DMS153 (cell line): ENCODE data around the gene COPS9.

Source experiments
- DNase-seq: peaks from one replicate; lab custom pipeline; 2025; lab: John Stamatoyannopoulos, UW

Gene COPS9

DNA sequence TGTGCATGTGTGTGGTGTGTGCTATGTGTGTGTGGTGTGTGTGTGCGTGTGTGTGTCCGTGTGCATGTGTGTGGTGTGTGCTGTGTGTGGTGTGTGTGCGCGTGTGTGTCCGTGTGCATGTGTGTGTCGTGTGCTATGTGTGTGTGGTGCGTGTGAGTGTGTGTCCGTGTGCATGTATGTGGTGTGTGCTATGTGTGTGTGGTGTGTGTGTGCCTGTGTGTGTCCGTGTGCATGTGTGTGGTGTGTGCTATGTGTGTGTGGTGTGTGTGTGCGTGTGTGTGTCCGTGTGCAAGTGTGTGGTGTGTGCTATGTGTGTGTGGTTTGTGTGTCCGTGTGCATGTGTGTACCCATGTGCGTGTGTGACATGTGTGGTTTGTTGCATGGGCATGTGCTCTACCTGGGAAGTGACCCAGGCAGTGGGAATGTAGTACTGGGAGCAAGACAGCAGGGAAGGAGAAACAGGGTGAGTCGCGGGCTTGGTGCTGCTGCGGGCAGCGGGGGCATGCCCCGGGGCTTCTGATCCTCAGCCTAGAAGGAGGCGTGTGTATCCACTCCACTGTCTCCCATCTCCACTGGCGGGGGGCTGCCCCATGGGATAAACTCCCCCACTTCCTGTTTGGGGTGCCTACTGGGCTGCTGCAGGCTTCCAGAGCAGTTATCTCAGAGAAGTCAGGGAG, 11.9 kb upstream of the COPS9 start:
- no peak for DNase-seq

DNA sequence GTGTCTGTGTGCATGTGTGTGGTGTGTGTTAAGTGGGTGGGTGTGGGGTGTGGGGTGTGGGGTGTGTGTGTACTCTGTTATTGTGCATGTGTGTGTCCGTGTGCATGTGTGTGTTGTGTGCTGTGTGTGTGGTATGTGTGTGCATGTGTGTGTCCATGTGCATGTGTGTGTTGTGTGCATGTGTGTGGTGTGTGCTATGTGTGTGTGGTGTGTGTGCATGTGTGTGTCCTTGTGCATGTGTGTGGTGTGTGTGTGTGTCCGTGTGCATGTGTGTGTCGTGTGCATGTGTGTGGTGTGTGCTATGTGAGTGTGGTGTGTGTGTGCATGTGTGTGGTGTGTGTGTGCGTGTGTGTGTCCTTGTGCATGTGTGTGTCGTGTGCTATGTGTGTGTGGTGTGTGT, 11.3 kb upstream of the COPS9 start:
- DNase-seq = no peak

DNA sequence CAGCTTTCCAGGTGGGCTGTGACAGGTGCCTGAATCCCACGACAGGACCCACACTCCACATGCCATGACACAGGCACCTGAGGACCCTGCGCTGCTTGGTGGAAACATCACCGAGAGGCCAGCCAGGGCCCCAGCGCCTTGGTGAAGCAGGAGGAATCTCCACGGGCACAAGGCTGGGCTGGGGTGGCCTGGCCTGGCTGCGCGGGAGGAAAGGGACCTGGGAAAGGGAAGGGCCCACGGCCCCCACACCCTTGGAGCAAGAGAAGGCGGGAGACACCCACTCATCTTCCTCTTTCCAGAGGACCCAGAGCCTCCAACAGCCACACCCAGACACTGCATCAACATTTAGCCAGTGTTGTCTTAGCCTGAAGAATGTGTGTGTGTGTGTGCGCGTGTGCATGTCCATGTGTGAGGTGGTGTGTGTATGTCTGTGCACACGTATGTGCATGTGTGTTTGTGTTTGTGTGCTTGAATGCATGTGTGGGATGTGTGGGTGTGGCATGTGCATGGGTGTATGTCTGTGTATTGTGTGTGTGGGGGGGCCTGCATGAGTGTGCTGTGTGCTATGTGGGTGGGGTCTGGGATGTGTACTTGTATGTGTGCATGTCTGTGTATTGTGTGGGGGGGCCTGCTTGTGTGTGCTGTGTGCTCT, 10.6 kb upstream of the COPS9 start:
- DNase-seq = no peak

DNA sequence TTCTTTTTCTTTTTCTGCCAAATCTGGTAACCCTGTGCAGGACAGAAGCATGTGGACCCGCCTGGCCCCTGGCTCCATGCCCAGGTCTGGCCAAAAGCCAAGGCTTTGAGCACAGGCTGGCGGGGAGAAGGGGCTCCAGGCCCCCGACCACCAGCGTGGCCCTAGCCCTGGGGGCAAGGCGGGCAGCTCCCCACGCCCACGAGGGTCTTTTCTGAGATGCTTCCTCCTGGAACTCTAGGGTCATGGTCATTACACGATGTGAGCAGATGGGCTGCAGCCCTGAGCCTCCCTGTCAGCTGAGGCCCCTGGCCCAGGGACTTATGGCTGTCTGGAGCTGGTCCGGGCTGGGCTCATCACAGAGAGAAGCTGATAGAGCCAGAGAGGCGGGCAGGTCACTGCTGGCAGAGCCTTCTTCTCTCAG, 10.0 kb upstream of the COPS9 start:
- DNase-seq = no peak

DNA sequence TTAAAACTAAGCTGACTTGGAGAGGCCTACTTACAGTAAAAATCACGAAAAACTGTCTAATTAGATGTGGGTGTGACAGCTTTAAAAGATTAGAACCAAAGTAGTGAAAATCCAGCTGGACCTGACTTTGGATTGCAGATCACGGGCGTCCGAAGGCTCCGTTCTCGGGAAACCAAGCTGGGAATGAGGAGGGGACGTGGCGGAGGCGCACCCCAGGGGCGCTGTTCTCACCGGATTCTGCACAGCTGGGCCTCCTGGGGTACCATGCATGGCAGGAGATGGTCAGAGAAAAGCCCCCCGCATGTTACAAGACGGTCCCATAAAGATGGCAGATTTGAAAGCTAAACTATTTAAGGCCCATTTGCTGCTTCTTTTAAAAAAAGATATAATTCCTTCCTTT, 9.4 kb upstream of the COPS9 start:
- DNase-seq = no peak

DNA sequence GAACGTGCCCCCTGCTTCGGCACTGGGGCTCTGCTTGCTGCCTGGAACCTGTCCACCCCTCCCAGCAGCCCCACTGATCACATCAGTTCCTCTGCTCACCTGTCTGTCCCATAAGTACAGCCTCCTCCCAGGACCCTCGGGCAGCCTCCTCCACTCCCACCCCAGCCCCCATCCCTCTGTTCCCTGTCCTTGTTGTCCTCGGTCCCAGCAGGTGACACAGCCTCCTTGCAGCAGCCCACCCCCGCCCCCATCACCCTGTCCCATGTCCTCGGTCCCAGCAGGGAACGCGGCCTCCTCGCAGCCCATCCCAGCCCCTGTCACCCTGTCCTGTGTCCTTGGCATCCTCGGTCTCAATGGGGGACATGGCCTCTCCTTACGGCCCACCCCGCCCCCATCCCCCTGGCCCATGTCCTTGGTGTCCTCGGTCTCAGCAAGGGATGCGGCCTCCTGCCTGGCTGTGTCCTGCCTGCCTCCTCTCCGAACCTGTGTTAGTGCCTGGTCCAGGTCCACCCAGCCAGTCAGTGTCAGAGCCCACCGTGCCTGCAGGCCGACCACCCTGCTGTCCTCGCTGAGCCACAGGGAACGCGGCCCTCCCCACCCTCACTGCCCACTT, 8.7 kb upstream of the COPS9 start:
- DNase-seq = no peak

DNA sequence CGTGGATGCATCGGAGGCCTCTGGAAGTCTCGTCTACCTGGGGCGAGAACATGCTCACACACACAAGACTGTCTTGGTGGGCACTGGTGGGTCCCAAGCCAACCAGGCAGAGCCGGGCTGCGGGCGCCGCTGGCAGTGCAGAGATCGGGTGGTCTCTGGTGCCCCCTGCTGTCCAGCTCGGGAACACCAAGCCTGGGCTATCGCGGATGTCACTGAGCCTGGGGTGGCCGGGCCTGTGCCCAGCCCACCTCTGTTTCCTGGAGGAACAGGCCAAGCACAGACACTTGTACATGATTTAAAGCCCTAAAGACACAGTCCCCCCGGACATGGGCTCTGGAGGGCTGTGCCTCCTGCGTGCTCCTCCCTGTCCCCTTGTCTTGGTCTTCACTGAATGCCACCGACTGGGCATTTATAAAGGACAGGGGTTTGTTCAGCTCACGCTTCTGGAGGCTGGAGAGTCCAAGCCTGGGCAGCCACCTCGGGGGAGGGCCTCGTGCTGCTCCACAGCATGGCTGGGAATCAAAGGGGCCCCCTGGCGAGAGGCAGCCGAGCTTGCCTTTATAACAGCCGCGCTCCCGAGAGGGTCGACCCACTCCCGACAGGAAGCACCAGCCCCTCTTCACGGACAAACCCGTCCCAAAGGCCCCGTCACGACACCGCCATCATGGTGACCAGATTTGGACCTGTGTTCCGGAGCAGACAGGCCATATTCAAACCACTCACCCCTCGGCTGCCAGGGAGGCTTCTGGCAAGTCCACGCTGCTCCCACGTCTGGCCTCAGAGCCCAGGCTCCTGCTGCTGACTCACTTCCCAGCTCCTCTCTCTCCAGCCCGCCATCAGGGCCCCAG, 7.9 kb upstream of the COPS9 start:
- no peak for DNase-seq

DNA sequence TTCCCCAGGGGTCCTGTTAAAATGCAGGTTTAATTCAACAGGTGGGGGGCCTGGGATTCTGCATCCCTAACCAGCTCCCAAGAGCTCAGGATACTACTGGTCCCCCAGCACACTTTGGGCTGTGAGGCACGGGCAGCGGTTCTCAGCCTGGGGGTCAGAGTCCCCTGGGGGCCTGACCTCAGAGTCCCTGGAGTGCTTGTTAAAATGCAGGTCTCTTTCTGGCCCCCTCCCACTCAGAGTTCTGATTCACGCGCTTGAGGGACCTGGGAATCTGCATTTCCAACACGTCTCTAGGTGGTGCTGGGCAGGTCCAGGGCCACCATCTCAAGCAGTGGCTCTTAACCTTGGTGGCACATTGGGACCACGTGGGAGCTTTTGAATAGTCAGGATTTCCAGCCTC, 7.2 kb upstream of the COPS9 start:
- no peak for DNase-seq

DNA sequence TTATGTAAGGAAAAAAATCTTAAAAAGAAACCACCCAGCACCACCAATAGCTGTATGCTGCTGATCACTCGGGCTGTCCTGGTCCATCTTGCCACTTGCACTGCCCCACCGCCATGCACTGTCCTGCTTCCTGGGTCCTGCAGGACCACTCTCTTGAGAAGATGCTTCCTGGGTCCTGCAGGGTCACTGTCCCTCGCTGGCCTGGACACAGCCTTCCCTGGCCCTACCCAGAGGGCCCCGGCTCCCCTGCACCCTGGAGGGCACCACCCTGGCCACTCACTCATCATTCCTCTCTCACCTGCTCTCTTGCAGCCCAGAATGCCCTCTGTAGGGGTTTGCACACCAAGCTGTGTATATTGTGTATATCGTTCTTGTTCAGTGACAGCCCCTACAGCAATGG, 6.8 kb upstream of the COPS9 start:
- DNase-seq = no peak

DNA sequence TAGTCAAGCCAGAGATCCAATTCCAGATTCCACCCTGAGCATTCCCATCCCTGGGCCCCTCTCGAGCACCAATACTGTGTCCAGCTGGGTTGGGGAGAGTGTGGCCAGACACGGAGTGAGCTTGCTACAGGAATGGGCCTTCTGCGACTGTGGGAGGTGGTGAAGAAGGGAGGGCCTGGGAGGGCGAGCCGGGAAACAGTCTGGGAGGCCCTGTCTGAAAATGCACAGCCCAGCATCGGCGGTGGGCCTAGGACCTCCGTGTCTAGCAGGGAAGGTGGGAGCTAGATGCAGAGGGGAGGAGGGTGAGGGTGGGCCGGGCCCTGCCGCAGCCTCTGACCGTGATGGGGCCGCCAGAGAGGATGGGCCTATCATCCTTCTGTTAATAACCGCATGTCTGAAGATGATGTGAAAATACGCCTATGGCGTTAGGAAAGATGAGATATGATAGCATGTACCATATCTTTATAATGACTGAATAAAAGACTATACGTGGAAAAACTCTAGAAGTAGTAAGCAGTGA, 6.2 kb upstream of the COPS9 start:
- no peak for DNase-seq

DNA sequence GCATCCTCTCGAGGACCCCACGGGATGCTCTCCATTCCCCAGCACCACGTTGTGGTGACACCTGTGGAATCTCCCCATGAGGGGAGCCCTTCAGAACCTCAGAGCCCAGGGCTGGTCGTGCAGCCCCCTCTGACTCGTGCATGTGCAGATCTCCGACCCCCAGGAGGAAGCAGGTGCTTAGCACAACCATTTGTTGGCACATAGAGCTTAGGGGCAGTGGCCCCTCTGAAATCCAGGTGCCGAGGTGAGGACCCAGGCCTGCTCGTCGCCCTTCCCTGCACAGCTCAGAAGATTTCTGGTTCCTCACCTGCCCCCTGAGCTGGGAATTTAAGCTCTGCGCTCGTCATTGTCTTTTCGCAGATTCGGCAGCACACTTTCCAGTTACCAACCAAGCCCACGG, 5.6 kb upstream of the COPS9 start:
- DNase-seq = no peak

DNA sequence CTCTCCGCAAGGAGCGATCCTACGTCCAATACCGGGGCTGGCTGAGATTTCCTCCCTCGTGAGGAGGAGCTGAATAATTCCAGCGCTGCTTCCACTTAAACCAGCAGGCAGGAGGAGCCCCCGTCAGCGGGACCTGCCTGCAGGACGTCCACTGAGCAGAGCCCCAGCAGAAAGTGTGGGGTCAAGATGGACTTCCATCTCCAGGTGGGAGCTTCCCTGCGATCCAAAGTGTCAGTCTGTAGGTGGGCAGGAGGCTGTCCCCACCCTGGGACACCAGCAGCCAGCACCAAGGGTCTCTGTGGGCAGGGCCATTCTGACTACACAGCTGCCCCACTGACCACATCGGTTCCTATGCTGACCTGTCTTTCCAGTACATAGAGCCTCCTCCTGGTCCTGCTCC, 4.8 kb upstream of the COPS9 start:
- DNase-seq = no peak

DNA sequence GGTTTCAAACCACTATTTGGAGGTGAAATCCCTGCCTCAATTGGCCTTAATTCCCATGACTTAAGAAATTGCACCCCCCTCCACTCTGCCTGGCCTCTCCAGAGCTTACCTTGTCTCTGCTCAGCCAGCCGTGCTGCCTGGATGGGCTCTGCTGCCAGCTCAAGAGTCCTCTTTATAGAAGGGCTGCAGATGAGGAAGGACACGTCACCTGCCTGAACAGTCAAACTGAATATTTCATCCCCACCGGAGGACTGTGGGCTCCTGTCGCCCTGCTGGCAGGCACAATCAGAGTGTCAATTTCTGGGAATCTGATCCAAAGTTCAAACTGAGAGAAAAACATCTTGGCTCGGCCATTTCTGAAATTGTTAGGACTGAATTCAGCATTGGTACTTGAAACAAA, 4.4 kb upstream of the COPS9 start, which contains the start of gene OTOS:
OTOS (minus strand) TSS at position 148 of the 400 bp plus-strand sequence. CDS start 332 bp downstream, outside the sequence.
- no peak for DNase-seq

DNA sequence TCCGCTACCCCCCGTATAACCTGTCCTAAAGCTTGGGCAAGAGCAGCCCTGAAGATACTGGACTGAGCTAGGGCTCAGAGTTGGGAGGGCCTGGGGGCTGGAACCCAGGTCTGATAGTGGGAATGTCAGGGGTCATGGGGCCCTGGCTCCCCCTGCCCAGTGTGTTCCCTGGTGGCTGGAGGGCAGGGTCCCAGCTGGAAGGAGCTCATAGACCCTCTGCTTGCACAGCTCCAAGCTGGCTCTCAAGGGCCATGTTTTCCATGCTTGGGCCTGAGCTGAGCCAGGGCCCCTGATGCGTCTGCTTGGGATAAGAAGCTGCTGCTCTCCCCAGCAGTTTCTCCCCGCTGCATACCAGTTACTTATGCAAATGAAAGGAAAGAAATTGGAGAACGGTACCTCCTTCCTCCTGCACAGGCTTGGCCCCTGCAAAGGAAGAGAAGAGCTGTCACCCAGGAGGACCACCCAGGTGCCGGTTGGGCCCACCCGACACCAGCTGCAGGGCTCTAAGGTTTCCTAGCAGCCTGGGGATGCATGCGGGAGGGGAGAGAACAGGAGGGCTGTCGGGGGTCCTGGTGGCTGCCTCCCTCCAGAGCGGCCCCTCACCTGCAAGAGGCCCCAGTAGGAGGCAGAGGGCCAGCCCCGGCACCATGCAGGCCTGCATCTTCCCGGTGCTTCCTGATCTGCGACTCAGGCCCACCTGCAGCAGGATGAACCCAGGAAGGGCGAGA, 3.7 kb upstream of the COPS9 start:
- DNase-seq = no peak

DNA sequence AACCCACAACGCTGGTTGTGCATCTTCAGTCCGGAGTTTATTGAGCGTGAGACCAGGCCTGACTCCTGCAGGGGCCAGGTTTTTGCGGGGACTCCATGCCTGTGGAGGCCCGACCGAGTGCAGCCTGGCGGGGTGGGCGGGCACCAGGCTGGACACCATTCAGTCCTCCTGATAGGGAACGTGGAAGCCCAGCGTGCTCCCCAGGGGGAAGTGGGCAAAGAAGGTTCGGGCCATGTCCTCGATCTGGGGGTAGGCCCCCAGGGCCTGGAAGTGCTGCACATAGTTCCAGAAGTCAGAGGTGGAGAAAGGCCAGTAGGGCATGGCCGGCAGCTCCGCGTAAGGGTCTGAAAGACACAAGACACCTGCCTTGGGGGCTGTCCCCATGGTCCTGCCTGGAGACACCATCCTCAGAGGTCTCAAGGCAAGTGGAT, 2.9 kb upstream of the COPS9 start:
- no peak for DNase-seq

DNA sequence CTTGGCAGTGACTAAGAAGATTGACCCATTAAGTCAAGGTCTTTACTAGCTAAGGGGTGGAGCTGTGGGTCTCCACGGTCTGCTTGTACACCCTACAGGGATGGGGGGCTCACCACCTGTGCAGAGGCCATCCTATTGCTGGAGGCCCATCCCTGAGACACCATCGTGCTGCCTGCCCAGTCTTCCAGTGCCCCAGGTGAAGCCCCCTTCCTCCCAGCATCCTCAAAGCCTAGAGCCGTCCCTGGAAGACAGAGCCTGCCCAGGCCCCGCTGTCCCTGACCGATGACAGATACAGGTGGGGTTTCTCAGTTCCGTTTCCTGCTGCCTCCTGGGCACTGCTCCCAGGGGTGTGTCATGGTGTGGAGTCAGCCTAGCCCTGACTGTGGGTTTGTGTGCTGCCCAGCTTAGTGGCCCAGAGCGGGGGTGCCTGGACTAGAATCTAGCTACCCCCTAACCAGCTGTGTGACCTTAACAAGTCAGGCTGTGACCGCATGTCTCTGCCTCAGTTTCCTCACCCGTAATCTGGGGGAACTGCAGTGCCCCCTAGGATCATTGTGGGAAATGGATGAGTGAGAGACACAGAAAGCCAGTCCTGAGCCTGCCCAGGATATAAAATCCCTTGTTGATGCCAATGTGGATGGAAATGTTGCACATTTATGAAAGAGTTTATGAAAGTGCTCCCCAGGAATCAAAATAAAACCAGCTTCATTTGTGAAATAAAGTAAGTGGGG, 2.3 kb upstream of the COPS9 start:
- no peak for DNase-seq

DNA sequence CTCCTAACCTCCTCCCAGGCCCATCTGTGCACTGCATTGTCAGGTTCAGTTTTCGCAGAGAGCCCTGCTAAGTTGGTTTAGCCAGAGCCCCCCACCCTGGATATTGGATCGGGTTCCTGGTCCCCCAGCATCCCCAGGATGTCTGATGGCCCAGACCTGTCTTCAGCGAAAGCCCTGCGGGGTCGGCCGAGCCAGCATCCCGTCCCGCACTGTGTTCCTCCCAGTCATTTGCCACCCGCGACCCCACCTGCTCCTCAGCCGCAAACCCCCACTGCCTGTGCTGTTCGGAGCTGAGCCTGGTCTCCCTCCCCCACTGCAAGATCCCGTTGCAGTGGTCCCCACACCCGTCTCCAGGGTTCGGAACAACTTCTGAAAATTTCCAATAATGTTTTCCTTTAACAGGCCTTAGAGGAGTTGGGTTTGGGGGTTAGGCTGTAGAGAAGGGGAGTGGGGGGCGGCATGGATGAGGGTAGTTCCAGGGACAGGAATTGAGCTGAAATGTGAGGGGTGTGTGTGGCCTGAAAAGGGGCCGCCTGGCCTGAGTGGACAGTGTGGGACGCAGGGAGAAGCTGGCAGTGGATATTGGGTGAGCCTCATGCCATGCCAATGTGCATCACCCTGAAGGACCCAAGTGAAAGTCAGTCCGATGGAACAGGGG, 1.6 kb upstream of the COPS9 start:
- no peak for DNase-seq

DNA sequence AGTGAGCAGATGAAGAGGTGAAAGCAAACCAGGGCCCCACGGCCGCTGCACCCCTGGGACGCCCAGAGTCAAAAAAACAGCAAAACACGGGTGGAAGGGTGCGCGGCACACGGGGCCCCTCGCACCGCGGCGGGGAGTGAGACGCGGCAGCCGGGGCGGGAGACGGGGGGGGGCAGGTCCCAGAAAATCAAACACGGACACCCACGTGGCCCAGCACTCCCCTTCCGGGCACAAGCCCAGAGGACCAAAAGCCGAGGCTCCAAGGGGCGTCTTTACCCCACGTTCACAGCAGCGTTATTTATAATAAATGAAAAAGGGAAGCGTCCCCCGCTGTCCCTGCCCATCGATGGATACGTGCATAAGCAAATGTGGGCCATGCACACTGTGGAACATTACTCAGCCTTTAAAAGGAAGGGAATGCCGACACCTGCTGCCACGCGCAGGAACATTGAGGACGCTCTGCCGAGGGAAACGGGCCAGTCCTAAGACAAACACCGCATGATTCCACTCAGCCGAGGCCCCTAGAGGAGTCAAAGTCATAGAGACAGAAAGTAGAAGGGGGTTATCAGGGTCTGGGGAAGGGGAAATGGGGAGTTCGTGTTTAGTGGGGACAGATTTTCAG, 677 bp upstream of the COPS9 start:
- no peak for DNase-seq

DNA sequence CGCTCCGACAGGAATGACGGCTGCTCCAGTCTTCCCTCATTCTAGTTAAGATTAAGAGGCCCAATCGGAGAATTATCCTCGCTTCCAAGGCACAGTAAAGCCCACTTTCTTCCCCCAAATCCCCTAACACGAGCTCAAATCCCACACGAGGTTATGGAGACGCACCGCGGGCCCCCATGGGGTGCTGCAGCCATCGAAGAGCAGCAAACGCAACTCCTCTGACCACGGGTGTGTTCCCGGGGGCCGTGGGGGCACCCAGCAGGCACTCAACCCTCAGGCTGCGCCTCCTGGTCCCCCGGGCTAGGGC, 446 bp downstream of the COPS9 start:
- no peak for DNase-seq

DNA sequence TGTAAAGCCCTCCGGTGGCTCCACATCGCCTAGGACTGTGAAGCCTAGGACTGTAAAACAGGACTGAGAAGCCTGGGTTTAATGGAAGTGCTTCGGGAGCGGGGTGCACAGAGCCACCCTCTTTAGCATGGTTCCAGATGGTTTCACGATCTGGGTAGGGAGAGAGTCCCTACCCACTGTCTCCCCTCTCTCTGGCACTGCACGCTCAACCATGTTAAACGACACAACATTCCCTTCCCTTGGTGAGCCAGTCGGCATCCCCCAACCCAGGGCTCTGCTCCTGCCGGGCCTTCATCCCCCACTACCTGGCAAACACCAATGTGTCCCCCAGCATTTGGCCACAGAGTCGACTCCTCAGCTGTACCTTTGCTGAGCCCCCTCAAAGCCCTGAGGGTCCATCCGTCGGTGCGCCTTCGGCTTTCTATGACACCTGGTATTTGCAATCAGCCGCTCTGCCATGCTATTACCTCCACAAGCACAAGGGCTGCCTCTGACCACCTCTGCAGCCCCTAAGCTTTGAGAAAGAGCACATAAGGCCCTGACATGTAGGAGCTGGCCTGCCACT, 1.1 kb downstream of the COPS9 start:
- DNase-seq = no peak
